ENCODE measurements around the gene RAB11FIP4. TPM values are rescaled to one million over a fixed set of nuclear protein-coding genes. Genes with fewer than 3 reads are reported as not detected.

Gene RAB11FIP4
- total and polyA plus RNA-seq, 2 donors (not counting 1 experiment from before 2014, with no cell fraction given): 17.0 to 70.5 TPM

- 62% methylated on average over 17 of the region's 18 CpGs for WGBS (ENCODE audit: insufficient coverage)
Measured at GRCh38 chr17:31388770-31389656, 2.5 kb upstream of the RAB11FIP4 start.

More at GRCh38 chr17:31388770-31389656, 2.5 kb upstream of the RAB11FIP4 start:
- DNase-seq: peak; percentile 70
- peak; percentile 62 for ATAC-seq (ENCODE audit: low read depth)
- Histone ChIP-seq H2AFZ (ENCODE audit: insufficient read depth, low read depth, low read length, poor library complexity, severe bottlenecking) (no peak overlapping the region), H3K9ac (ENCODE audit: low read length) (no peak overlapping the region), H3K4me1 (ENCODE audit: control insufficient read depth in 2 of 2, insufficient read depth in 2 of 2, low read length in 2 of 2) (peaks cover 16 to 17% of the 10 kb centered on the region in 2 donors), H3K27ac (ENCODE audit: low read length in 2 of 2) (no peak overlapping the region), H3K4me3 (ENCODE audit: control extremely low read depth in 1 of 5, extremely low read depth in 1 of 5, insufficient read depth in 1 of 5, low read depth in 2 of 5, low read length in 4 of 5) (no peak overlapping the region), H3K27me3 (replicated peaks in 1 of 4; ENCODE audit: control extremely low read depth in 1 of 4, control insufficient read depth in 3 of 4, insufficient read depth in 4 of 4, low read length in 3 of 4) (peaks cover 0 to 45% (median 20%) of the 10 kb centered on the region in 4 experiments), H3K36me3 (replicated peaks in 1 of 2; ENCODE audit: control extremely low read depth in 1 of 2, control insufficient read depth in 1 of 2, extremely low read depth in 1 of 2, insufficient read depth in 2 of 2, low read length in 1 of 2) (no peaks in the 10 kb centered on the region), H3K79me2 (ENCODE audit: control insufficient read depth, insufficient read depth, low read length) (no peaks in the 10 kb centered on the region), H3K9me3 (ENCODE audit: control extremely low read depth in 1 of 3, control insufficient read depth in 2 of 3, insufficient read depth in 1 of 3, low read length in 2 of 3) (peaks cover 0 to 18% (median 0%) of the 10 kb centered on the region in 3 donors), H3K4me2 (replicated peaks; ENCODE audit: low read depth, low read length, poor library complexity, severe bottlenecking) (no peak overlapping the region), H4K20me1 (ENCODE audit: control insufficient read depth, insufficient read depth, low read length, poor library complexity, severe bottlenecking) (no peaks in the 10 kb centered on the region)
- Mint-ChIP-seq H3K27ac (no peak overlapping the region), H3K4me1 (peaks cover 15% of the 10 kb centered on the region), H3K27me3 (peaks cover 40% of the 10 kb centered on the region), H3K4me3 (peak overlapping the region; percentile 77), H3K9me3 (ENCODE audit: insufficient read depth) (no peaks in the 10 kb centered on the region)
- intact Hi-C loops (cut with micrococcal nuclease): loop anchor here (1.0 kb wide), 1 partner anchor 136 kb away; no protein-coding TSS in a partner anchor
- POLR2A ChIA-PET: interaction anchor here (0.6 kb wide), 1 partner anchor 382 kb away, joined by 4 read pairs; no protein-coding TSS in a partner anchor
- TF ChIP-seq CTCF (IDR thresholded peaks at IDR 0.05) (peak; percentile 77), EZH2 (IDR thresholded peaks at IDR 0.05; ENCODE audit: borderline replicate concordance, insufficient read depth, low read depth, low read length, poor library complexity, severe bottlenecking) (no peak)
- CTCF ChIA-PET: interaction anchor here (0.6 to 4.9 kb wide), 25 partner anchors 11 to 512 kb away, joined by 3 to 60 read pairs (median 4); no protein-coding TSS in a partner anchor
